GM12872 (cell line): ENCODE measurements around the gene HELZ2.

Experiments
- CTCF ChIP-seq: IDR thresholded peaks from 3 replicates; pipeline ENCODE4 v1.5.1; 2011; ENCODE audit warnings: low read depth, mild to moderate bottlenecking, low read length, moderate library complexity; ENCODE audit not compliant: insufficient read depth

HELZ2 gene

GRCh38 chr20:63579017-63579694 lies 5.1 kb upstream of the HELZ2 start:
- no peak for TF ChIP-seq CTCF

GRCh38 chr20:63578224-63579016 lies 4.4 kb upstream of the HELZ2 start:
- peak; percentile 34; the same call in 2 of the 3 replicates for TF ChIP-seq CTCF

- TF ChIP-seq CTCF: no peak
Observed at GRCh38 chr20:63577317-63577894, 3.4 kb upstream of the HELZ2 start.

GRCh38 chr20:63576311-63576710 lies 2.3 kb upstream of the HELZ2 start:
- no peak for TF ChIP-seq CTCF

GRCh38 chr20:63574829-63575743 lies 1.0 kb upstream of the HELZ2 start:
- no peak for TF ChIP-seq CTCF

GRCh38 chr20:63573647-63574131 lies 350 bp downstream of the HELZ2 start:
- TF ChIP-seq CTCF: no peak
